Measurements from ENCODE around the gene UBE2G2.

UBE2G2 gene

GRCh38 chr21:44739316-44739715 lies 62.3 kb downstream of the UBE2G2 start:
- Mint-ChIP-seq H3K27ac (no peak overlapping the region), H3K4me3 (no peak overlapping the region), H3K4me1 (peaks cover 30% of the 10 kb centered on the region), H3K36me3 (ENCODE audit: low read depth) (no peaks in the 10 kb centered on the region), H3K27me3 (ENCODE audit: low read depth) (peaks cover 5% of the 10 kb centered on the region), H3K9me3 (no peaks in the 10 kb centered on the region)
- TF ChIP-seq CTCF (IDR thresholded peaks at IDR 0.05; ENCODE audit: unreplicated experiment in 3 of 3), result no peak

GRCh38 chr21:44738621-44739020 lies 63.0 kb downstream of the UBE2G2 start:
- peaks cover 30% of the 10 kb centered on the region for H3K4me1 Mint-ChIP-seq
- H3K36me3 Mint-ChIP-seq (ENCODE audit: low read depth), result no peaks in the 10 kb centered on the region
- H3K27me3 Mint-ChIP-seq (ENCODE audit: low read depth), result peaks cover 5% of the 10 kb centered on the region
- no peaks in the 10 kb centered on the region for H3K9me3 Mint-ChIP-seq
- no peak overlapping the region for H3K4me3 Mint-ChIP-seq
- no peak for TF ChIP-seq CTCF (IDR thresholded peaks at IDR 0.05; ENCODE audit: unreplicated experiment in 3 of 3)
- H3K27ac Mint-ChIP-seq, result no peak overlapping the region

GRCh38 chr21:44737706-44738354 lies 63.8 kb downstream of the UBE2G2 start:
- Mint-ChIP-seq H3K27me3 (ENCODE audit: low read depth) (peaks cover 10% of the 10 kb centered on the region), H3K4me1 (peaks cover 35% of the 10 kb centered on the region), H3K27ac (peak overlapping the region in 1 of 3 experiments; percentile 7), H3K9me3 (no peaks in the 10 kb centered on the region), H3K36me3 (ENCODE audit: low read depth) (no peaks in the 10 kb centered on the region), H3K4me3 (no peak overlapping the region)
- TF ChIP-seq CTCF (IDR thresholded peaks at IDR 0.05; ENCODE audit: unreplicated experiment in 3 of 3), result no peak

- H3K36me3 Mint-ChIP-seq (ENCODE audit: low read depth), result no peaks in the 10 kb centered on the region
- TF ChIP-seq CTCF (IDR thresholded peaks at IDR 0.05; ENCODE audit: unreplicated experiment in 3 of 3), result no peak
- H3K4me3 Mint-ChIP-seq, result no peak overlapping the region
- peaks cover 10% of the 10 kb centered on the region for H3K27me3 Mint-ChIP-seq (ENCODE audit: low read depth)
- H3K27ac Mint-ChIP-seq, result peak overlapping the region in 1 of 3 experiments; percentile 73
- peaks cover 3% of the 10 kb centered on the region for H3K9me3 Mint-ChIP-seq
- H3K4me1 Mint-ChIP-seq, result peaks cover 36% of the 10 kb centered on the region
These were observed 65.2 kb downstream of the UBE2G2 start for GRCh38 chr21:44736291-44737004.

GRCh38 chr21:44735821-44736220 lies 65.8 kb downstream of the UBE2G2 start:
- Mint-ChIP-seq H3K27me3 (ENCODE audit: low read depth) (peaks cover 10% of the 10 kb centered on the region), H3K4me3 (no peak overlapping the region), H3K36me3 (ENCODE audit: low read depth) (no peaks in the 10 kb centered on the region), H3K9me3 (peaks cover 9% of the 10 kb centered on the region), H3K27ac (no peak overlapping the region), H3K4me1 (peaks cover 39% of the 10 kb centered on the region)
- no peak for TF ChIP-seq CTCF (IDR thresholded peaks at IDR 0.05; ENCODE audit: unreplicated experiment in 3 of 3)

- Mint-ChIP-seq H3K4me1 (peaks cover 32% of the 10 kb centered on the region), H3K27ac (no peak overlapping the region), H3K4me3 (no peak overlapping the region), H3K27me3 (ENCODE audit: low read depth) (peaks cover 10% of the 10 kb centered on the region), H3K36me3 (ENCODE audit: low read depth) (no peaks in the 10 kb centered on the region), H3K9me3 (peaks cover 9% of the 10 kb centered on the region)
- no peak for TF ChIP-seq CTCF (IDR thresholded peaks at IDR 0.05; ENCODE audit: unreplicated experiment in 3 of 3)
These were observed 66.8 kb downstream of the UBE2G2 start for GRCh38 chr21:44734841-44735240.

Data from nephron (organoid).